H9 (cell line): ENCODE data around the gene IL1A. TPM values are rescaled to one million over a fixed set of nuclear protein-coding genes. Genes with fewer than 3 reads are reported as not detected.

Experiments used
- DNase-seq: peaks from one replicate; pipeline ENCODE4 v3.0.0-alpha.2; 2017
- H2AFZ ChIP-seq: one replicate; pipeline ENCODE4 v1.6.1; 2013; ENCODE audit warnings: mild to moderate bottlenecking, low read length, control low read depth, moderate library complexity
- H2AK5ac ChIP-seq: 2 replicates; pipeline ENCODE4 v1.6.1; 2013; ENCODE audit warnings: low read length, control low read depth, mixed read lengths; ENCODE audit not compliant: insufficient read length
- H2BK120ac ChIP-seq: one replicate; pipeline ENCODE4 v1.6.1; 2013; ENCODE audit warnings: low read depth, mild to moderate bottlenecking, low read length, control low read depth, inconsistent platforms; ENCODE audit not compliant: poor library complexity, severe bottlenecking
- H2BK12ac ChIP-seq: 2 replicates; pipeline ENCODE4 v1.6.1; 2013; ENCODE audit warnings: low read length, control low read depth, mixed read lengths, low read depth; ENCODE audit not compliant: insufficient read length
- H2BK15ac ChIP-seq: 2 replicates; pipeline ENCODE4 v1.6.1; 2013; ENCODE audit warnings: low read depth, low read length, control low read depth
- H2BK20ac ChIP-seq: one replicate; pipeline ENCODE4 v1.6.1; 2013; ENCODE audit warnings: low read depth, mild to moderate bottlenecking, low read length, control low read depth, inconsistent platforms; ENCODE audit not compliant: poor library complexity, severe bottlenecking
- H2BK5ac ChIP-seq: 2 replicates; pipeline ENCODE4 v1.6.1; 2013; ENCODE audit warnings: low read length, control low read depth, mixed read lengths; ENCODE audit not compliant: insufficient read length
- H3K14ac ChIP-seq: 2 replicates; pipeline ENCODE4 v1.6.1; 2013; ENCODE audit warnings: low read length, control low read depth; ENCODE audit not compliant: insufficient read depth
- H3K18ac ChIP-seq: 2 replicates; pipeline ENCODE4 v1.6.1; 2013; ENCODE audit warnings: low read depth, mild to moderate bottlenecking, mixed read lengths, low read length, control low read depth; ENCODE audit not compliant: insufficient read length
- H3K23ac ChIP-seq: 2 replicates; pipeline ENCODE4 v1.6.1; 2013; ENCODE audit warnings: low read length, control low read depth, mixed read lengths, low read depth; ENCODE audit not compliant: insufficient read length
- H3K23me2 ChIP-seq: 2 replicates; pipeline ENCODE4 v1.6.1; 2013; ENCODE audit warnings: low read depth, mild to moderate bottlenecking, mixed read lengths, low read length, control low read depth; ENCODE audit not compliant: insufficient read length, poor library complexity, severe bottlenecking
- H3K27ac ChIP-seq: 2 replicates; pipeline ENCODE4 v1.5.1; 2013; ENCODE audit warnings: low read length, control low read depth, mixed read lengths, low read depth; ENCODE audit not compliant: insufficient read length
- H3K27me3 ChIP-seq: 2 replicates; pipeline ENCODE4 v1.6.1; 2013; ENCODE audit warnings: low read length, control low read depth, inconsistent platforms; ENCODE audit not compliant: insufficient read depth
- H3K4ac ChIP-seq: 2 replicates; pipeline ENCODE4 v1.6.1; 2013; ENCODE audit warnings: low read depth, mild to moderate bottlenecking, control low read depth, inconsistent platforms, low read length, moderate library complexity
- H3K4me1 ChIP-seq: 2 replicates; pipeline ENCODE4 v1.6.1; 2013; ENCODE audit warnings: low read length, control low read depth, inconsistent platforms; ENCODE audit not compliant: insufficient read depth
- H3K4me2 ChIP-seq: 2 replicates; pipeline ENCODE4 v1.6.1; 2013; ENCODE audit warnings: low read length, control low read depth, mixed read lengths; ENCODE audit not compliant: insufficient read length, insufficient read depth
- H3K56ac ChIP-seq: 2 replicates; pipeline ENCODE4 v1.6.1; 2013; ENCODE audit warnings: low read depth, mild to moderate bottlenecking, mixed read lengths, low read length, control low read depth; ENCODE audit not compliant: insufficient read length
- H3K79me1 ChIP-seq: 2 replicates; pipeline ENCODE4 v1.6.1; 2013; ENCODE audit warnings: low read depth, mild to moderate bottlenecking, moderate library complexity, low read length, control low read depth, inconsistent platforms; ENCODE audit not compliant: insufficient read depth, poor library complexity, severe bottlenecking
- H3K79me2 ChIP-seq: 2 replicates; pipeline ENCODE4 v1.6.1; 2013; ENCODE audit warnings: low read length, control low read depth, inconsistent platforms; ENCODE audit not compliant: insufficient read depth
- H3K9ac ChIP-seq: 2 replicates; pipeline ENCODE4 v1.6.1; 2013; ENCODE audit warnings: low read length, control low read depth, mixed read lengths; ENCODE audit not compliant: insufficient read length; ENCODE audit errors: extremely low read depth
- H3K9me3 ChIP-seq: one replicate; pipeline ENCODE4 v1.6.1; 2013; ENCODE audit warnings: low read depth, low read length, inconsistent platforms; ENCODE audit not compliant: control insufficient read depth
- H3T11ph ChIP-seq: one replicate; pipeline ENCODE4 v1.6.1; 2013; ENCODE audit warnings: mild to moderate bottlenecking, low read length, control low read depth, inconsistent platforms
- H4K20me1 ChIP-seq: one replicate; pipeline ENCODE4 v1.6.1; 2013; ENCODE audit not compliant: control insufficient read depth, insufficient read length, insufficient read depth
- H4K5ac ChIP-seq: 2 replicates; pipeline ENCODE4 v1.6.1; 2013; ENCODE audit warnings: low read depth, mild to moderate bottlenecking, mixed read lengths, low read length, control low read depth; ENCODE audit not compliant: insufficient read length
- H4K8ac ChIP-seq: replicated peaks from 2 replicates; pipeline ENCODE4 v1.6.1; 2013; ENCODE audit warnings: low read length, control low read depth, mixed read lengths, low read depth; ENCODE audit not compliant: insufficient read length
- H4K91ac ChIP-seq: 2 replicates; pipeline ENCODE4 v1.6.1; 2013; ENCODE audit warnings: low read depth, mild to moderate bottlenecking, moderate library complexity, mixed read lengths, low read length, control low read depth; ENCODE audit not compliant: insufficient read length
- H3K27ac Mint-ChIP-seq, 3 experiments: 2 replicates in 2 of 3; 3 replicates in 1 of 3; pipeline ENCODE4 v1.8.0; 2020 to 2021; ENCODE audit warnings: mixed read lengths in 3 of 3, mild to moderate bottlenecking in 1 of 3, moderate library complexity in 1 of 3
- H3K27me3 Mint-ChIP-seq: 2 replicates; pipeline ENCODE4 v1.8.0; 2021; ENCODE audit warnings: low read depth, mild to moderate bottlenecking, moderate library complexity, mixed read lengths
- H3K36me3 Mint-ChIP-seq, 3 experiments: 2 replicates in 2 of 3; 3 replicates in 1 of 3; pipeline ENCODE4 v1.8.0; 2020 to 2021; ENCODE audit warnings: low read depth in 3 of 3, mixed read lengths in 3 of 3; ENCODE audit not compliant: insufficient read depth in 1 of 3
- H3K4me1 Mint-ChIP-seq, 2 experiments: 2 replicates each; pipeline ENCODE4 v1.8.0; 2020; ENCODE audit warnings: mixed read lengths in 2 of 2
- H3K4me3 Mint-ChIP-seq, 2 experiments: 2 replicates in 1 of 2; 3 replicates in 1 of 2; pipeline ENCODE4 v1.8.0; 2020 to 2021; ENCODE audit warnings: mild to moderate bottlenecking in 2 of 2, mixed read lengths in 2 of 2, moderate library complexity in 1 of 2
- H3K9me3 Mint-ChIP-seq, 2 experiments: 2 replicates in 1 of 2; 3 replicates in 1 of 2; pipeline ENCODE4 v1.8.0; 2020; ENCODE audit warnings: mild to moderate bottlenecking in 2 of 2, mixed read lengths in 2 of 2, moderate library complexity in 1 of 2
- WGBS: extraction: QIAGEN DNeasy Blood & Tissue Kit; methylation state at CpG from one replicate; pipeline ENCODE4 v1.1.7; 2013; ENCODE audit warnings: missing lambda C conversion rate, low lambda C conversion rate, mixed read lengths; ENCODE audit not compliant: insufficient read length; ENCODE audit errors: extremely low coverage; 5-methylcytosine and 5-hydroxymethylcytosine counted together
- total RNA-seq: library from RNA; stranded (reverse); gene quantifications from 2 replicates; pipeline ENCODE4 v1.2.1, GENCODE V29; 2021
- TF ChIP-seq, protein P1 (sequence below): fragments of 200-600 bp; sonication (generic); conservative IDR thresholded peaks from 3 replicates; pipeline ENCODE4 v1.8.0; 2021; ENCODE audit warnings: antibody characterized with exemption, mild to moderate bottlenecking

The IL1A gene
- total RNA-seq, 1 experiment from 2014 or later, result 0.35 TPM

DNA sequence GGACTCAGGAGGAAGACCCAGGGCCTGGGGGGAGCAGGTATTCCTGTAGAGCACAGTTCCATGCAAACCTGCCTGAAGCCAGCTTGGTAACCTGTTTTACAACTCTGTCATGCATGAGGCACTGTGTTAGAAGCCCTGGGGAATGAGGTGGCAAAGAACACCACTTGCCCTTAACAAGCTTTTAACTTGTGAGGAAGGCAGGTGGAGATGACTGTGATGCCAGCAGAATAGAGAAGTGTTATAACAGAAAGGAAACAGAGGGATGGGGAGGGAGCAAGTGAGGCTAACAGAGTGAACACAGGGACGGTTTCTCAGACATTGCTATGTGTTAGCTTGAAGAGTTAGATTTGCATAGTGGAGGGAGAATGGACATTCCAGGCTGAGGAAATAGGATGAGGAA, 11.5 kb upstream of the IL1A start:
- no peak overlapping the region for H3K27ac Mint-ChIP-seq
- TF ChIP-seq, protein P1, sequence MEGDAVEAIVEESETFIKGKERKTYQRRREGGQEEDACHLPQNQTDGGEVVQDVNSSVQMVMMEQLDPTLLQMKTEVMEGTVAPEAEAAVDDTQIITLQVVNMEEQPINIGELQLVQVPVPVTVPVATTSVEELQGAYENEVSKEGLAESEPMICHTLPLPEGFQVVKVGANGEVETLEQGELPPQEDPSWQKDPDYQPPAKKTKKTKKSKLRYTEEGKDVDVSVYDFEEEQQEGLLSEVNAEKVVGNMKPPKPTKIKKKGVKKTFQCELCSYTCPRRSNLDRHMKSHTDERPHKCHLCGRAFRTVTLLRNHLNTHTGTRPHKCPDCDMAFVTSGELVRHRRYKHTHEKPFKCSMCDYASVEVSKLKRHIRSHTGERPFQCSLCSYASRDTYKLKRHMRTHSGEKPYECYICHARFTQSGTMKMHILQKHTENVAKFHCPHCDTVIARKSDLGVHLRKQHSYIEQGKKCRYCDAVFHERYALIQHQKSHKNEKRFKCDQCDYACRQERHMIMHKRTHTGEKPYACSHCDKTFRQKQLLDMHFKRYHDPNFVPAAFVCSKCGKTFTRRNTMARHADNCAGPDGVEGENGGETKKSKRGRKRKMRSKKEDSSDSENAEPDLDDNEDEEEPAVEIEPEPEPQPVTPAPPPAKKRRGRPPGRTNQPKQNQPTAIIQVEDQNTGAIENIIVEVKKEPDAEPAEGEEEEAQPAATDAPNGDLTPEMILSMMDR, result no peak
- Histone ChIP-seq H3K79me1 (no peaks in the 10 kb centered on the region), H2BK5ac (no peak overlapping the region), H3K9me3 (no peaks in the 10 kb centered on the region), H3K9ac (no peak overlapping the region), H3T11ph (no peak overlapping the region), H2BK12ac (no peak overlapping the region), H3K23me2 (no peaks in the 10 kb centered on the region), H3K18ac (no peak overlapping the region), H4K20me1 (no peaks in the 10 kb centered on the region), H2BK20ac (no peak overlapping the region), H3K4ac (no peak overlapping the region), H3K79me2 (no peaks in the 10 kb centered on the region), H3K23ac (no peak overlapping the region), H2BK120ac (no peak overlapping the region), H3K4me1 (no peaks in the 10 kb centered on the region), H4K8ac (no peak overlapping the region), H4K5ac (no peak overlapping the region), H2AFZ (no peak overlapping the region), H3K56ac (no peak overlapping the region), H2BK15ac (no peak overlapping the region), H3K27me3 (no peaks in the 10 kb centered on the region), H4K91ac (no peak overlapping the region), H3K27ac (no peak overlapping the region), H3K4me2 (no peak overlapping the region), H2AK5ac (no peak overlapping the region), H3K14ac (no peak overlapping the region)
- no CpG with 5 or more reads among the region's 1 CpG for WGBS
- peaks cover 6 to 16% of the 10 kb centered on the region in 2 experiments; a peak in 4 of 5 replicates for H3K9me3 Mint-ChIP-seq
- H3K27me3 Mint-ChIP-seq, result no peaks in the 10 kb centered on the region
- H3K36me3 Mint-ChIP-seq, result peaks cover 0 to 6% (median 0%) of the 10 kb centered on the region in 3 experiments; a peak in 1 of 7 replicates
- no peak for DNase-seq
- peaks cover 25 to 49% of the 10 kb centered on the region in 2 experiments for H3K4me1 Mint-ChIP-seq
- no peak overlapping the region for H3K4me3 Mint-ChIP-seq
